HepG2 (cell line): ENCODE results near the gene ANP32B. TPM values are rescaled to one million over a fixed set of nuclear protein-coding genes. Genes with fewer than 3 reads are reported as not detected.

Source experiments
- ATAC-seq: fragments of 200-7000 bp; cut with Tn5 transposase; 3 replicates; pipeline ENCODE4 v1.9.1; 2020; ENCODE audit warnings: mild to moderate bottlenecking, moderate library complexity
- BruUV-seq: library from RNA; stranded (reverse); fragments of 400-500 nt; replicated peaks from 2 replicates; lab custom pipeline; 2021; lab: Mats Ljungman, UMichigan
- CTCF ChIA-PET: fragments of 300-600 bp; formaldehyde crosslinking; extraction: SDS; loops from one replicate; lab custom pipeline; 2021; ENCODE audit warnings: low total read pairs, inconsistent platforms, low intra/inter-chr PET ratio; lab: Yijun Ruan, JAX
- POLR2A ChIA-PET: fragments of 350-600 bp; sonication (Branson Sonifier 250); formaldehyde crosslinking; loops from one replicate; lab custom pipeline; 2020; ENCODE audit warnings: antibody characterized with exemption, inconsistent platforms; lab: Yijun Ruan, JAX
- DNase-seq: peaks from one replicate; pipeline ENCODE4 v3.0.0-alpha.2; 2015; ENCODE audit warnings: low spot score
- FAIRE-seq: peaks from 3 replicates; lab custom pipeline; 2011; peaks lifted over from hg19 to GRCh38; lab: Jason Lieb, UNC
- H2AFZ ChIP-seq: one replicate; pipeline ENCODE4 v1.6.1; 2011; ENCODE audit warnings: low read length, inconsistent platforms
- H3K27ac ChIP-seq: fragments of 300-600 bp; 3 replicates; pipeline ENCODE4 v1.8.0; 2011; ENCODE audit warnings: mixed run types, mild to moderate bottlenecking, mixed read lengths, low read length, inconsistent platforms; ENCODE audit not compliant: insufficient read depth; ENCODE audit errors: extremely low read length
- H3K27me3 ChIP-seq, 2 experiments: fragments of 200-600 bp in 1 of 2; 2 replicates in 1 of 2; 3 replicates in 1 of 2; pipeline versions ENCODE4 v1.6.0 to v1.8.0; 2011; ENCODE audit warnings: low read length in 2 of 2, mild to moderate bottlenecking in 2 of 2, moderate library complexity in 2 of 2, inconsistent platforms in 1 of 2; ENCODE audit not compliant: insufficient read depth in 2 of 2, control insufficient read depth in 1 of 2
- H3K36me3 ChIP-seq, 2 experiments: fragments of 200-600 bp in 1 of 2; replicated peaks in 1 of 2; 2 replicates in 1 of 2; 3 replicates in 1 of 2; pipeline versions ENCODE4 v1.5.1 to v1.8.0; 2011; ENCODE audit warnings: low read length in 2 of 2, inconsistent platforms in 1 of 2; ENCODE audit not compliant: insufficient read depth in 2 of 2, control insufficient read depth in 1 of 2
- H3K4me1 ChIP-seq: 2 replicates; pipeline ENCODE4 v1.5.1; 2012; ENCODE audit warnings: low read length, inconsistent platforms; ENCODE audit not compliant: insufficient read depth
- H3K4me2 ChIP-seq: 2 replicates; pipeline ENCODE4 v1.6.0; 2011; ENCODE audit warnings: low read depth, low read length, inconsistent platforms
- H3K4me3 ChIP-seq, 3 experiments: fragments of 200-600 bp in 1 of 3; sonication (generic), shearing (Covaris generic) in 1 of 3; replicated peaks in 1 of 3; 2 replicates each; pipeline ENCODE4 v1.5.1; 2011 to 2016; ENCODE audit warnings: low read length in 3 of 3, inconsistent platforms in 2 of 3, low read depth in 2 of 3, mild to moderate bottlenecking in 2 of 3, control low read depth in 1 of 3, mixed read lengths in 1 of 3; ENCODE audit not compliant: insufficient read depth in 1 of 3
- H3K79me2 ChIP-seq: one replicate; pipeline ENCODE4 v1.6.1; 2011; ENCODE audit warnings: low read length, inconsistent platforms; ENCODE audit not compliant: insufficient read depth
- H3K9ac ChIP-seq: 2 replicates; pipeline ENCODE4 v1.6.0; 2011; ENCODE audit warnings: mild to moderate bottlenecking, low read depth, low read length, inconsistent platforms; ENCODE audit not compliant: insufficient read depth
- H3K9me3 ChIP-seq: 2 replicates; pipeline ENCODE4 v1.5.1; 2012; ENCODE audit warnings: mild to moderate bottlenecking, low read length
- H4K20me1 ChIP-seq: 2 replicates; pipeline ENCODE4 v1.6.0; 2011; ENCODE audit warnings: inconsistent platforms, mild to moderate bottlenecking, low read length, moderate library complexity; ENCODE audit not compliant: insufficient read depth
- BRCA1 ChIP-seq: sonication (generic); formaldehyde crosslinking; IDR thresholded peaks from 2 replicates; pipeline ENCODE4 v1.4.0; 2020; ENCODE audit warnings: missing genetic modification reagents
- CENPT ChIP-seq: sonication (generic); formaldehyde crosslinking; IDR thresholded peaks from 2 replicates; pipeline ENCODE4 v1.8.0; 2022; ENCODE audit warnings: low read depth, mild to moderate bottlenecking, moderate library complexity, missing genetic modification reagents
- CERS6 ChIP-seq: sonication (generic); formaldehyde crosslinking; IDR thresholded peaks from 2 replicates; pipeline ENCODE4 v1.5.0; 2020; ENCODE audit warnings: missing genetic modification reagents
- IRF2 ChIP-seq: IDR thresholded peaks from 2 replicates; pipeline ENCODE4 v1.6.1; 2018; ENCODE audit warnings: missing genetic modification reagents, missing compliant biosample characterization
- PAX8 ChIP-seq: sonication (generic); formaldehyde crosslinking; IDR thresholded peaks from 2 replicates; pipeline ENCODE4 v1.8.0; 2022; ENCODE audit warnings: mild to moderate bottlenecking, missing genetic modification reagents, borderline replicate concordance
- ZBTB21 ChIP-seq: sonication (generic); formaldehyde crosslinking; IDR thresholded peaks from 2 replicates; pipeline ENCODE4 v1.4.0; 2020; ENCODE audit warnings: missing genetic modification reagents
- ZBTB39 ChIP-seq: sonication (generic); formaldehyde crosslinking; IDR thresholded peaks from 2 replicates; pipeline ENCODE4 v1.5.0; 2020; ENCODE audit warnings: missing genetic modification reagents
- ZC3H13 ChIP-seq: sonication (generic); formaldehyde crosslinking; IDR thresholded peaks from 2 replicates; pipeline ENCODE4 v1.8.1; 2023; ENCODE audit warnings: mild to moderate bottlenecking, missing genetic modification reagents, moderate library complexity
- ZKSCAN5 ChIP-seq: sonication (generic); formaldehyde crosslinking; IDR thresholded peaks from 2 replicates; pipeline ENCODE4 v1.5.1; 2020; ENCODE audit warnings: mild to moderate bottlenecking, missing genetic modification reagents
- ZNF335 ChIP-seq: sonication (generic); formaldehyde crosslinking; IDR thresholded peaks from 2 replicates; pipeline ENCODE4 v1.4.0; 2020; ENCODE audit warnings: missing genetic modification reagents
- ZNF720 ChIP-seq: sonication (generic); formaldehyde crosslinking; IDR thresholded peaks from 2 replicates; pipeline ENCODE4 v1.4.0; 2020; ENCODE audit warnings: missing genetic modification reagents
- WGBS: methylation state at CpG from one replicate; pipeline ENCODE4 v1.1.6; 2017; ENCODE audit warnings: low lambda C conversion rate; 5-methylcytosine and 5-hydroxymethylcytosine counted together
- in situ Hi-C: cut with HindIII; loops from 2 replicates; pipeline ENCODE4 v1.10.0; 2017; ENCODE audit warnings: low pct_unique_long_range_greater_than_20kb; ENCODE audit not compliant: extremely low pct_ligation_motif_present
- intact Hi-C: fragments of 100-400 bp; cut with micrococcal nuclease; formaldehyde crosslinking; loops from one replicate; pipeline ENCODE4 v1.10.0; 2022; ENCODE audit not compliant: unreplicated experiment
- polyA plus RNA-seq, 8 experiments: library from polyadenylated mRNA; depleted of rRNA in 3 of 8; stranded (reverse) in 7 of 8; unstranded in 1 of 8; fragments of >200 nt; fragmentation: Illumina TruSeq in 4 of 8; extraction: Trizol in 4 of 8; gene quantifications; 2 replicates each; pipeline versions ENCODE4 v1.2.1 to v1.2.3, GENCODE V29; 2011 to 2016; ENCODE audit warnings: low read depth in 4 of 8, missing spikeins in 1 of 8, mixed read lengths in 1 of 8; ENCODE audit not compliant: insufficient read depth in 1 of 8
- total RNA-seq, 5 experiments: library from RNA; depleted of rRNA; stranded (reverse); fragments of >200 nt; fragmentation: Illumina TruSeq; extraction: Trizol; gene quantifications; 2 replicates each; pipeline ENCODE4 v1.2.3, GENCODE V29; 2016; ENCODE audit warnings: low read depth in 1 of 5

Gene ANP32B
- total and polyA plus RNA-seq, 2 of the 13 experiments (the other 11 are each of a cell fraction or from before 2014, with no cell fraction given): 22.1 to 37.5 TPM

- Histone ChIP-seq H3K4me3 (no peak overlapping the region), H3K9me3 (no peaks in the 10 kb centered on the region), H3K79me2 (no peaks in the 10 kb centered on the region), H2AFZ (no peak overlapping the region), H3K4me2 (no peak overlapping the region), H3K27ac (no peak overlapping the region), H3K4me1 (no peaks in the 10 kb centered on the region), H3K27me3 (0 out of 5 replicates have a peak, but pooled peaks cover 0 to 3% of the 10 kb centered on the region in 2 experiments), H3K9ac (no peak overlapping the region), H3K36me3 (no peaks in the 10 kb centered on the region), H4K20me1 (no peaks in the 10 kb centered on the region)
- FAIRE-seq (no peak), ATAC-seq (no peak), DNase-seq (no peak)
- WGBS: under 1% methylated on average over 3 of the region's 3 CpGs
- intact Hi-C loops: no loop called here
- in situ Hi-C loops: no loop called here
- ChIA-PET POLR2A (no interaction called here), CTCF (no interaction called here)
- BruUV-seq: no TSS peak
- TF ChIP-seq ZC3H13 (CRISPR knock-in tag): no peak
- no peak for TF ChIP-seq CERS6 (CRISPR knock-in tag)
- TF ChIP-seq ZKSCAN5 (CRISPR knock-in tag): no peak
Measured at GRCh38 chr9:97940741-97941140, 42.4 kb upstream of the ANP32B start.

GRCh38 chr9:97941323-97941722, 41.8 kb upstream of the ANP32B start:
- H3K9me3 ChIP-seq: no peaks in the 10 kb centered on the region
- no peak overlapping the region for H3K4me3 ChIP-seq
- no peaks in the 10 kb centered on the region for H4K20me1 ChIP-seq
- POLR2A ChIA-PET: no interaction called here
- no peak for ATAC-seq
- H3K9ac ChIP-seq: no peak overlapping the region
- no peak overlapping the region for H3K4me2 ChIP-seq
- CTCF ChIA-PET: no interaction called here
- H3K27me3 ChIP-seq: 0 out of 5 replicates have a peak, but pooled peaks cover 0 to 3% of the 10 kb centered on the region in 2 experiments
- no peaks in the 10 kb centered on the region for H3K79me2 ChIP-seq
- intact Hi-C loops (no loop called here), in situ Hi-C loops (no loop called here)
- no peak overlapping the region for H3K27ac ChIP-seq
- H3K4me1 ChIP-seq: no peaks in the 10 kb centered on the region
- H2AFZ ChIP-seq: no peak overlapping the region
- no peak for DNase-seq
- TF ChIP-seq ZBTB21: no peak
- TF ChIP-seq ZNF335: no peak
- no peak for TF ChIP-seq ZNF720
- no peak for TF ChIP-seq ZBTB39 (CRISPR knock-in tag)
- no peak for TF ChIP-seq IRF2
- no peak for TF ChIP-seq BRCA1 (CRISPR knock-in tag)
- no peak for TF ChIP-seq CENPT (CRISPR knock-in tag)
- no peak for TF ChIP-seq PAX8 (CRISPR knock-in tag)
- TF ChIP-seq, all 625 proteins: peak for 0
- no peak for FAIRE-seq
- BruUV-seq: no TSS peak
- H3K36me3 ChIP-seq: no peaks in the 10 kb centered on the region
- 0% methylated on average over 1 of the region's 1 CpG for WGBS
